Stimulated activated CD4-positive, alpha-beta T cell treated with anti-CD3 and anti-CD28 coated beads, Interleukin-1b, Interleukin-23, amount 100 ng/mL, for 24 hours (primary cell): ENCODE results near the gene C1QTNF8.

Experiments used
- DNase-seq, 4 experiments: peaks; one replicate each; pipeline ENCODE4 v3.0.0-alpha.2; 2020; ENCODE audit warnings: low read depth in 4 of 4, low spot score in 1 of 4

Gene C1QTNF8

GRCh38 chr16:1096169-1097082, at the start of gene C1QTNF8:
C1QTNF8 (minus strand) TSS chr16:1096244; CDS start chr16:1094922, 1,322 bp downstream.
- DNase-seq = no peak

GRCh38 chr16:1145383-1146100, 49.5 kb upstream of the C1QTNF8 start:
- DNase-seq = no peak

GRCh38 chr16:1144476-1145382, 48.7 kb upstream of the C1QTNF8 start:
- DNase-seq = no peak

GRCh38 chr16:1143761-1144450, 47.9 kb upstream of the C1QTNF8 start:
- no peak for DNase-seq

GRCh38 chr16:1142911-1143310, 46.9 kb upstream of the C1QTNF8 start:
- no peak for DNase-seq

- no peak for DNase-seq
Measured at GRCh38 chr16:1141716-1142115, 45.7 kb upstream of the C1QTNF8 start.

GRCh38 chr16:1141191-1141590, 45.1 kb upstream of the C1QTNF8 start:
- no peak for DNase-seq

- no peak for DNase-seq
Measured at GRCh38 chr16:1140582-1141162, 44.6 kb upstream of the C1QTNF8 start.

GRCh38 chr16:1137604-1138003, 41.6 kb upstream of the C1QTNF8 start:
- DNase-seq = no peak

GRCh38 chr16:1135459-1135825, 39.4 kb upstream of the C1QTNF8 start:
- no peak for DNase-seq

GRCh38 chr16:1134776-1135458, 38.9 kb upstream of the C1QTNF8 start:
- DNase-seq = no peak

GRCh38 chr16:1133810-1134520, 37.9 kb upstream of the C1QTNF8 start:
- no peak for DNase-seq

- no peak for DNase-seq
Measured at GRCh38 chr16:1133271-1133670, 37.2 kb upstream of the C1QTNF8 start.

GRCh38 chr16:1132431-1132830, 36.4 kb upstream of the C1QTNF8 start:
- no peak for DNase-seq

GRCh38 chr16:1131378-1131994, 35.4 kb upstream of the C1QTNF8 start:
- DNase-seq = no peak

GRCh38 chr16:1130382-1130781, 34.3 kb upstream of the C1QTNF8 start:
- no peak for DNase-seq

- DNase-seq = no peak
Measured at GRCh38 chr16:1129106-1129960, 33.3 kb upstream of the C1QTNF8 start.
